ENCODE measurements around the gene STAB2.

Gene STAB2

GRCh38 chr12:103583008-103583407 lies 4.1 kb upstream of the STAB2 start:
- DNase-seq, result no peak

- no peak for DNase-seq
Measured at GRCh38 chr12:103586132-103586531, 941 bp upstream of the STAB2 start.

GRCh38 chr12:103588680-103589079 lies 1.6 kb downstream of the STAB2 start:
- DNase-seq, result no peak

GRCh38 chr12:103589517-103589916 lies 2.4 kb downstream of the STAB2 start:
- DNase-seq, result no peak

- no peak for DNase-seq
Measured at GRCh38 chr12:103590271-103590670, 3.2 kb downstream of the STAB2 start.

- no peak for DNase-seq
Measured at GRCh38 chr12:103596981-103597380, 9.9 kb downstream of the STAB2 start.

GRCh38 chr12:103599274-103599673 lies 12.2 kb downstream of the STAB2 start:
- no peak for DNase-seq

GRCh38 chr12:103600967-103601728 lies 14.1 kb downstream of the STAB2 start:
- DNase-seq, result no peak

- DNase-seq, result no peak
Measured at GRCh38 chr12:103620395-103620794, 33.3 kb downstream of the STAB2 start.

- DNase-seq, result no peak
Measured at GRCh38 chr12:103623716-103624115, 36.6 kb downstream of the STAB2 start.

GRCh38 chr12:103626498-103626897 lies 39.4 kb downstream of the STAB2 start:
- no peak for DNase-seq

GRCh38 chr12:103627189-103627855 lies 40.2 kb downstream of the STAB2 start:
- no peak for DNase-seq

GRCh38 chr12:103632554-103633216 lies 45.6 kb downstream of the STAB2 start:
- peak; percentile 24 for DNase-seq

- DNase-seq, result no peak
Measured at GRCh38 chr12:103634732-103635131, 47.7 kb downstream of the STAB2 start.

- no peak for DNase-seq
Measured at GRCh38 chr12:103635419-103635818, 48.3 kb downstream of the STAB2 start.

GRCh38 chr12:103637021-103637420 lies 49.9 kb downstream of the STAB2 start:
- DNase-seq, result no peak

- DNase-seq, result no peak
Measured at GRCh38 chr12:103637429-103637828, 50.4 kb downstream of the STAB2 start.

- DNase-seq, result no peak
Measured at GRCh38 chr12:103639983-103640382, 52.9 kb downstream of the STAB2 start.

GRCh38 chr12:103640410-103640809 lies 53.3 kb downstream of the STAB2 start:
- no peak for DNase-seq

- no peak for DNase-seq
Measured at GRCh38 chr12:103640831-103641230, 53.8 kb downstream of the STAB2 start.

- no peak for DNase-seq
Measured at GRCh38 chr12:103642240-103642864, 55.3 kb downstream of the STAB2 start.

- DNase-seq, result no peak
Measured at GRCh38 chr12:103645202-103645601, 58.1 kb downstream of the STAB2 start.

GRCh38 chr12:103647267-103647666 lies 60.2 kb downstream of the STAB2 start:
- no peak for DNase-seq

GRCh38 chr12:103652808-103653207 lies 65.7 kb downstream of the STAB2 start:
- no peak for DNase-seq

All from CD4-positive, alpha-beta T cell treated with Interleukin-15 for 1 hour (primary cell).